ENCODE measurements around the gene JADE2.
"Not testable (repeated sequence)": the region's sequence is repeated elsewhere in the genome, so short reads cannot be mapped to it uniquely, and the experiment has no call there.

Gene JADE2

GRCh38 chr5:134545070-134545868 lies 19.8 kb downstream of the JADE2 start:
- Histone ChIP-seq H3K27me3 (ENCODE audit: insufficient read depth, low read length) (no peaks in the 10 kb centered on the region), H3K36me3 (ENCODE audit: insufficient read depth, low read length) (no peaks in the 10 kb centered on the region), H3K4me1 (ENCODE audit: insufficient read depth, low read length) (no peaks in the 10 kb centered on the region), H2AFZ (ENCODE audit: low read depth, low read length) (no peak overlapping the region), H3K9me3 (ENCODE audit: low read length) (no peaks in the 10 kb centered on the region), H3K4me3 (ENCODE audit: low read length) (no peak overlapping the region)

- Histone ChIP-seq H3K4me1 (ENCODE audit: insufficient read depth, low read length) (no peaks in the 10 kb centered on the region), H2AFZ (ENCODE audit: low read depth, low read length) (no peak overlapping the region), H3K36me3 (ENCODE audit: insufficient read depth, low read length) (no peaks in the 10 kb centered on the region), H3K27me3 (ENCODE audit: insufficient read depth, low read length) (no peaks in the 10 kb centered on the region), H3K4me3 (ENCODE audit: low read length) (no peak overlapping the region), H3K9me3 (ENCODE audit: low read length) (no peaks in the 10 kb centered on the region)
Measured at GRCh38 chr5:134547066-134547465, 21.6 kb downstream of the JADE2 start.

GRCh38 chr5:134547579-134547978 lies 22.1 kb downstream of the JADE2 start:
- Histone ChIP-seq H3K27me3 (ENCODE audit: insufficient read depth, low read length) (no peaks in the 10 kb centered on the region), H3K4me3 (ENCODE audit: low read length) (no peak overlapping the region), H3K9me3 (ENCODE audit: low read length) (no peaks in the 10 kb centered on the region), H2AFZ (ENCODE audit: low read depth, low read length) (no peak overlapping the region), H3K36me3 (ENCODE audit: insufficient read depth, low read length) (no peaks in the 10 kb centered on the region), H3K4me1 (ENCODE audit: insufficient read depth, low read length) (no peaks in the 10 kb centered on the region)

GRCh38 chr5:134547999-134548658 lies 22.7 kb downstream of the JADE2 start:
- Histone ChIP-seq H3K27me3 (ENCODE audit: insufficient read depth, low read length) (no peaks in the 10 kb centered on the region), H2AFZ (ENCODE audit: low read depth, low read length) (no peak overlapping the region), H3K4me1 (ENCODE audit: insufficient read depth, low read length) (no peaks in the 10 kb centered on the region), H3K9me3 (ENCODE audit: low read length) (no peaks in the 10 kb centered on the region), H3K36me3 (ENCODE audit: insufficient read depth, low read length) (no peaks in the 10 kb centered on the region), H3K4me3 (ENCODE audit: low read length) (no peak overlapping the region)

- Histone ChIP-seq H2AFZ (ENCODE audit: low read depth, low read length) (no peak overlapping the region), H3K4me3 (ENCODE audit: low read length) (no peak overlapping the region), H3K36me3 (ENCODE audit: insufficient read depth, low read length) (no peaks in the 10 kb centered on the region), H3K4me1 (ENCODE audit: insufficient read depth, low read length) (no peaks in the 10 kb centered on the region), H3K9me3 (ENCODE audit: low read length) (no peaks in the 10 kb centered on the region), H3K27me3 (ENCODE audit: insufficient read depth, low read length) (no peaks in the 10 kb centered on the region)
Measured at GRCh38 chr5:134549714-134550113, 24.2 kb downstream of the JADE2 start.

- peaks cover 6% of the 10 kb centered on the region for H3K4me1 ChIP-seq (ENCODE audit: insufficient read depth, low read length)
- H3K9me3 ChIP-seq (ENCODE audit: low read length): no peaks in the 10 kb centered on the region
- no peaks in the 10 kb centered on the region for H3K36me3 ChIP-seq (ENCODE audit: insufficient read depth, low read length)
- no peaks in the 10 kb centered on the region for H3K27me3 ChIP-seq (ENCODE audit: insufficient read depth, low read length)
- H3K4me3 ChIP-seq (ENCODE audit: low read length): no peak overlapping the region
- H2AFZ ChIP-seq (ENCODE audit: low read depth, low read length): no peak overlapping the region
Measured at GRCh38 chr5:134550271-134551214, 25.1 kb downstream of the JADE2 start.

- no peak overlapping the region for H3K4me3 ChIP-seq (ENCODE audit: low read length)
- H3K4me1 ChIP-seq (ENCODE audit: insufficient read depth, low read length): peaks cover 14% of the 10 kb centered on the region
- no peaks in the 10 kb centered on the region for H3K36me3 ChIP-seq (ENCODE audit: insufficient read depth, low read length)
- H2AFZ ChIP-seq (ENCODE audit: low read depth, low read length): no peak overlapping the region
- no peaks in the 10 kb centered on the region for H3K9me3 ChIP-seq (ENCODE audit: low read length)
- H3K27me3 ChIP-seq (ENCODE audit: insufficient read depth, low read length): no peaks in the 10 kb centered on the region
Measured at GRCh38 chr5:134551901-134552300, 26.4 kb downstream of the JADE2 start.

GRCh38 chr5:134552301-134552700 lies 26.8 kb downstream of the JADE2 start:
- peaks cover 14% of the 10 kb centered on the region for H3K4me1 ChIP-seq (ENCODE audit: insufficient read depth, low read length)

GRCh38 chr5:134552716-134553115 lies 27.2 kb downstream of the JADE2 start:
- not testable (repeated sequence) for H3K9me3 ChIP-seq (ENCODE audit: low read length); H3K4me3 ChIP-seq (ENCODE audit: low read length); H2AFZ ChIP-seq (ENCODE audit: low read depth, low read length); H3K36me3 ChIP-seq (ENCODE audit: insufficient read depth, low read length); H3K27me3 ChIP-seq (ENCODE audit: insufficient read depth, low read length)
- H3K4me1 ChIP-seq (ENCODE audit: insufficient read depth, low read length): peaks cover 14% of the 10 kb centered on the region

More at GRCh38 chr5:134552301-134552700, 26.8 kb downstream of the JADE2 start:
- Histone ChIP-seq H3K9me3 (ENCODE audit: low read length) (no peaks in the 10 kb centered on the region), H3K4me3 (ENCODE audit: low read length) (no peak overlapping the region), H2AFZ (ENCODE audit: low read depth, low read length) (no peak overlapping the region), H3K36me3 (ENCODE audit: insufficient read depth, low read length) (no peaks in the 10 kb centered on the region), H3K27me3 (ENCODE audit: insufficient read depth, low read length) (no peaks in the 10 kb centered on the region)

- Histone ChIP-seq H3K4me1 (ENCODE audit: insufficient read depth, low read length) (peaks cover 14% of the 10 kb centered on the region), H3K4me3 (ENCODE audit: low read length) (no peak overlapping the region), H3K9me3 (ENCODE audit: low read length) (no peaks in the 10 kb centered on the region), H2AFZ (ENCODE audit: low read depth, low read length) (no peak overlapping the region), H3K36me3 (ENCODE audit: insufficient read depth, low read length) (no peaks in the 10 kb centered on the region), H3K27me3 (ENCODE audit: insufficient read depth, low read length) (no peaks in the 10 kb centered on the region)
Measured at GRCh38 chr5:134553821-134554267, 28.4 kb downstream of the JADE2 start.

GRCh38 chr5:134554319-134555222 lies 29.1 kb downstream of the JADE2 start:
- no peak overlapping the region for H3K4me3 ChIP-seq (ENCODE audit: low read length)
- peaks cover 14% of the 10 kb centered on the region for H3K4me1 ChIP-seq (ENCODE audit: insufficient read depth, low read length)
- H2AFZ ChIP-seq (ENCODE audit: low read depth, low read length): no peak overlapping the region
- no peaks in the 10 kb centered on the region for H3K9me3 ChIP-seq (ENCODE audit: low read length)
- H3K36me3 ChIP-seq (ENCODE audit: insufficient read depth, low read length): no peaks in the 10 kb centered on the region
- no peaks in the 10 kb centered on the region for H3K27me3 ChIP-seq (ENCODE audit: insufficient read depth, low read length)

- Histone ChIP-seq H2AFZ (ENCODE audit: low read depth, low read length) (no peak overlapping the region), H3K36me3 (ENCODE audit: insufficient read depth, low read length) (no peaks in the 10 kb centered on the region), H3K4me1 (ENCODE audit: insufficient read depth, low read length) (peaks cover 14% of the 10 kb centered on the region), H3K9me3 (ENCODE audit: low read length) (no peaks in the 10 kb centered on the region), H3K4me3 (ENCODE audit: low read length) (no peak overlapping the region), H3K27me3 (ENCODE audit: insufficient read depth, low read length) (no peaks in the 10 kb centered on the region)
Measured at GRCh38 chr5:134555223-134555889, 29.9 kb downstream of the JADE2 start.

Data from neuron (in vitro differentiated cells).